Dermis microvascular lymphatic vessel endothelial cell (primary cell): Measurements from ENCODE around the gene GOLGA2. TPM values are rescaled to one million over a fixed set of nuclear protein-coding genes. Genes with fewer than 3 reads are reported as not detected.

ENCODE experiments used
- DNase-seq, 2 donors: peaks; one replicate each; pipeline versions ENCODE4 v3.0.0 to v3.0.0-alpha.2; 2010; ENCODE audit warnings: low read depth in 2 of 2
- total RNA-seq: library from RNA; depleted of rRNA; stranded (reverse); fragments of >200 nt; gene quantifications from 2 replicates; pipeline ENCODE4 v1.2.1, GENCODE V29; 2014

The GOLGA2 gene
- total RNA-seq, 1 donor from 2014 or later, result 34.7 TPM

DNA sequence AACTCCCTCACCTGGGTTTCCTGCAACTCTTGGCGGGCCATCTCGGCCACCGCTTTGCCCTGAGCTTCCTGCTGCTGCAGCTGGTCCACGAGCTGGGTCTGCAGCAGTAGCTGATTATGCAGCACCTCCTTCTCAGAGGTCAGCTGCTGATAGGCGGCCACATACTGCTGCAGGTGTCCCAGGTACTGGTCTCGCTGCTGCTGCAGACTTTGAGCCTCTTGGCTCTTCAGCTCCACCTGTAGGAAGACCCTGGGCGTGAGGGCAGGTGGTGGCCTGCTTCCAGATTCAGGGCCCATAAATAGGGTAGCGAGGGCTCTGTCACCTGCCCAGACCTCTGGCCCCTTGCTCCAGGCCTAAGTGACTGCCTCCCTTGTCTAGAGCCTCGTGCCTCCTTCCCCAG is 16.7 kb downstream of the GOLGA2 start:
- no peak for DNase-seq

DNA sequence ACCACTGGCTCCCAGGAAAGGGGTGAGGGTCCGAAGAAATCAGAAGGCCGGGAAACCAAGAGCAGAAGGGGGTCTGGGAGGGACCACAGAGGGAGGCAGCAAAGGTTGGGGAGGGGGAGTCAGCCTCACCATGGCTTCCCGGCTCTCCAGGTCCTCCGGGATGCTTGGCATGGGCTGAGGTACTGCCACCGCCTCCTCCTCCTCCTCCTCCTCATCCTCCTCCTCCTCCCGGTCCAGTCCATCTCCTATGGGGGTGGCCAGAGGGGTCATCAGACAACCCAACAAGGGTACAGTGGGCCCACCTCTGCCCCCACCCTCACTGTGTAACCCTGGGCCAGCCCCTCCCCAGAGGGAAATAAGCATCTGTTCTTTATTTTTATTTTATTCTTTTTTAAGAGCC is 17.5 kb downstream of the GOLGA2 start:
- DNase-seq, result no peak

DNA sequence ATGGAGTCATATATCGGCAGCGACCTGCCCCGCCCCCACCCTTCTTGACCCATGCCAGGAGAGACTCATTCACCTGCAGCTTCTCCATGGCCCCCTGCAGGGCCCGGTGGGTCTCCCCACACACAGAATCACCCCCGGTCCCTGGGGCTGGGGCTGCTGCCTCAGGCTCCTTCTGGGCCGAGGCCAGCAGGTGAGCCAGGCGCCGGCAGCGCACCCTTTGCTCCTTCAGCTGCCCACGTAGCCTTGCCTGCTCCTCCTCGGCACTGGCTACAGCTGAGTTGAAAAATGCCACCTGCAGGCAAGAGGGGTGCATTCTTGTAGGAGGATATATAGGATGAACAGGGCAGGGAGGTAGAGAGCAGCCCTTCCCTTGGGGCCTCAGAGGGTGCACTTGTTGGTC is 17.9 kb downstream of the GOLGA2 start:
- no peak for DNase-seq

DNA sequence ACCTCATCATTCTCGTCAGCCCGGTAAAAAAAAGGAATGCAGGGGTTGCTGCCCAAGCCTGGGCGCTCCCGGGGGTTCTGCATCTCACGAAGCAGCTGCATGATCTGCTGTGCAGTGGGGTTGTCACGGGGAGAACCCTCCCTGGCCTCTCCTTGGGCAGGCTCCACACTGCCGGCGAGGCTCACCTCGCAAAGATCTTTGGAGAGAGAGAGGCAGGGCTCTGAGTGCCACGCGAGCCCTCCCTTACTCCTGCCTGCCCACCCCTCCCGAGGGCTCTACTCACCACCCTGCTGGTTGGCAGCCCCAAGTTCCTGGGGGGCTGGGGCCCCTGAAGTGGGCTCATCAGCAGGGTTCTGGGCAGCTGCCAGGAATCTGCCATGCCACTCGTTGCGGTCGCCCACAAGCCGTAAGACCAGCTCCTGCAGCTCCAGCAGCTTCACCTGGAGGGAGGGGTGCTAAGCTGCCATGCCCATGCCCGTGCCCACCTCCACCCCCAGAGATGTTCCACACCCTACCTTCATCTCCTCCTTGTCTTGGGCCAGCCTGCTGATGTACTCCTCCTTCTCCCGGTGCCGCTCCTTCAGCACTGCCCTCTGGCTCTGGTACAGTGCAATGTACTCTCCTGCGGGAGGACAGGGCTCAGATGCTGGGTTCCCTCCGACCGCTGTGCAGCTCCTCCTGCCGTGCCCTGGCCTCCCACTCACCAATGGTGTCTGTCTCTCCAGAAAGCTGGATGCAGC is 18.6 kb downstream of the GOLGA2 start:
- DNase-seq, result no peak

DNA sequence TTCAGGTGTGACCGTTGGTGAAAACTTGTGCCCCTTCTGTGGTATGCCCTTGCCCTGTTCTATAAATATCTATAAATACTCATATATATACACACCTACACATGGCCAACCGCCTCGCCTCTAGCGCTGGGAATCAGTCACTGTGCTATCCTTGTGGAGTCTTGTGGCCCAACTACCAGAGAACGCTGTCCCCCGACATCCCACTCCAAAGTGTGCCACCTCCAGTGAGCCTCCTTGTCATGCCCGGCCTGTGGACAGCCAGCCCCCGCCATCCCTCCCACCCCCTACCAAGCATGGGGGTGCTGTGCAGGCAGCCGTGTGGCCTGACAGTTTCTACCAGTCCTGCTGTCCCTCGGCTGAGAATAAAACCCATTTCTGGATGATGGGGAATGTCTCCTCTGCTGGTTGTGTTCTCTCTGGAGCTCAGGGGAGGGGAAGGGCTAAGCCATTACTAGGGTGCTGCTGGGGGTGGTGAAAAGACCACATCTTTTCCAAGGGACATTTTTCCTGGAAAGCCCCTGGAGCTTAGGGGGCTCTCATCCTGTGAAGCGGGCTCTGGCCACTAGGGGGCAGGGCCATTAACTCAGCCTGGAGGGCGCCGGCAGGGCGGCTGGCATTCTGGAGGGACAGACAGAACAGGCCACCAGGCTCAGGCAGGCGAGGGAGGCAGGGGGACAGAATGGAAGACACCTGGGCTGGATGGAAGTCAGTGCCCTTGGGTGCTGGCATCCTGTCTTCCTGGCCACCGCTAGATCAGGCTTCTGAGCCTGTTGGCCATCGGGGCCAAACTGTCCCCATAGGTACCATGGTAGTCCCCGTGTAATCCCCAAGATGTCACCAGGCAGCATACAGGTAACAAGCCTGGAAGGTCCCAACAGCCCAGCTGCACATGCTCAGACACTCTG is 20.7 kb downstream of the GOLGA2 start:
- DNase-seq, result peak in 1 of 2 donors; percentile 65

DNA sequence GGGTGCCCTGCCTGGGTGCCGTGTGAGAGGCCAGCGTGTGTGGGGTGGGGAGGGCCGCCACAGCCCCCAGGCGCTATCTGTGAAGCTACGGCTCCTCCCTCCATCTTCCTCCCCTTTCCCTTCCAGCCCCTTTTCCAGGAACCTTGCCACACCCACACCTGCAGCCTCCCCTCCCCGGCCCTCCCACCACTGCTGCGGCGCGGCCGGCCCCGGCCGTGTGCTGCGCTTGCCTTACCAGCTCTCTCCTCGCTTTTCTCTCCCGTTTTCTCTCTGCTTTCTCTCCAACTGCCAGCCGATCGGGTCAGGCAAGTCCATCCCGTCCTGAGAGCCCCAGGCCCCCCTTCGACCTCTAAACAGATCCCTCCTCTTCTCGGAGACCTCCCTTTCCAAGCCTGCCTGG is 21.4 kb downstream of the GOLGA2 start:
- DNase-seq, result no peak

DNA sequence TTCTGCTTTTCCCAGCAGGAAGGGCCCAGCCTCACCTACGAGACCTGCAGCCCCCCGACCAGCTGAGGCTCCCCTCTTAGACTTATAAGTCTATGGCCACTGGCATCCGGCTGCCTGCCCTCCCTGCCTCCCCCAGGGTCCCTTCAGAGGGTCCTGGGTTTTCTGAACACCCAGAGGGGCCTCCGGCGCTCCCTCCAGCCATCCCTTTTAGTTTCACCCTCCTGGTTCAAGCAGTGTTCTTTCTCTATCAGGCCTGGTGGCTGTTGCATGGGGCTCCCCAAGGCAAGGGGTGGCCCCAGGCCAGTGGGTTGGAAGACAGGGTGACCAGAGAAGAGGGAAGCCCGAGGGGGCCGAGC is 21.8 kb downstream of the GOLGA2 start:
- no peak for DNase-seq

DNA sequence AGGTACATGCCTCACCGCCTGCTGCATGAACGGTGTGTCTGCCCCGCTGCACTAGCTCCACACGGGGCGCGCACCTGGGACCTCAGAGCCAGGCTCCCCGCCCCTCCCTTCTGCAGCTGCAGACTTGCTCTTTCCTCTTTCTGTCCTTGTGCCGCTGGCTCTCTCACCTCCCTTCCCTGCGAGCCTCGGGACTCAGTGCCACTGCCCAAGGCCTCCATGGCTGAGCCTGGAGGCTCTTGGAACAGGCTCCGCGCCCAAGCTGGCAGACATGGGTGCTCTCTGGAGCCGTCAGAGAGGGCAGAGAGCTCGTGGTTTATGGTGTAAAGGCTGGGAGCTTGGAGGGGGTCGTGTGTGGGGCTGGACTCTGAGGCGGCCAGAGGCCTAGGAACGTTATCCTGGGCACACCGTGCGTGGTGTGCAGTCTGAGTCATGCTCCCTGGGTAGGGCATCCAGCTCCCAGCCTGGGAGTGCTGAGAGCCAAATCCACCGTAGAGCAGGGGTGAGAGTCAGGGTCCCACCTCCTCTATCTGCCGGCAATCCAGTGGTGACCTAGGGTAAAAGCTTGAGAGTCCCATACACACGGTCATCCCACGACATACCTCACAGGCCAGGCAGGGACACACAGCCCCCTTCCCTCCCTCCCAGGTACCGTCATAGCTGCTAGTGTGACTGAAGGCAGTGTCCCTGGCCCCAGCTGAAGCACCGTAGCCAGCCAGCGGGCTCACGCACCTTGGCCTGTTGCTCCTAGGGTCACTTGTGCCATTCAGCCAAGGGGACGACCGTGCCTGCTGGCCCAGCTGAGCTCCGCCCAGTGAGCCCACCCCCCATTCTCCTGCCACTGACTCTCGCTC is 22.4 kb downstream of the GOLGA2 start:
- no peak for DNase-seq

DNA sequence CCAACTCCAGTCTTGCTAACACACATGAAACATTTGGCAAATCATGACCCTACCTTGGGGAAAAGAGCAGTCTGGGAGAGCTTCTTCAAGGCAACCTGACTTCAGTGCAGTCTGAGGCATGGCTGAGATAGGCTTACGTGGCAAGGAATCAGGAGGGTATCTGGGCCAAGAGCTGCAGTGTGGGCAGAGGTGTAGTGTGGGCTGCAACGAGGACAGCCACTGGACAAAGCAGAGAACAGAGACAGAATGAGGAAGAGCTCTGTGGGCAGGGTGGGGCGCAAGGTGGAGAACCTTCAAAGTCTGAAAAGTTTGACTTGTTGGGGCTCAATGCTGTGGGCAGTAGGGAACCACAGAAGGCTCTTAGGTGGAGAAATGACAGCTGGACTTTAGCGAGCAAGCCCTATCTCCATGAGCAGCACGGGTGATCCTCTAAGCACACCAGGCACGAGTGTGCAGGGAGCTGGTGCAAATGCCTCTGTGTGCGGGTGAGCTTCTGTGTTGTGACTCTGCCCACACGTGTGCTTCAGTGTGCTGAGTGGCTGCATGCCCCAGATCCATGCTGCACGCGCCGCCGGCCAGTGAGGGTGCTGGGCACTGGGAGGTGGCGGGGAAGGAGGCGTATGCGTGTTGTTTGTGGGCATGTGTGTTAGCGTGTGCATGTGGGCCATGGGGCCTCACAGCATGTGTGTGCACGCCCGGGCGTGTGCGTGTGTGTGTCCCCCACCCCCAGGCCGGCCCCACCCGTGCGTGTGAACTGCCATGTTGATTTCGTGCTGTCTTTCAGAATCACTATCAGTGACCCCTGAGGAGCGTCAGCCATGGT is 23.3 kb downstream of the GOLGA2 start:
- DNase-seq, result no peak

DNA sequence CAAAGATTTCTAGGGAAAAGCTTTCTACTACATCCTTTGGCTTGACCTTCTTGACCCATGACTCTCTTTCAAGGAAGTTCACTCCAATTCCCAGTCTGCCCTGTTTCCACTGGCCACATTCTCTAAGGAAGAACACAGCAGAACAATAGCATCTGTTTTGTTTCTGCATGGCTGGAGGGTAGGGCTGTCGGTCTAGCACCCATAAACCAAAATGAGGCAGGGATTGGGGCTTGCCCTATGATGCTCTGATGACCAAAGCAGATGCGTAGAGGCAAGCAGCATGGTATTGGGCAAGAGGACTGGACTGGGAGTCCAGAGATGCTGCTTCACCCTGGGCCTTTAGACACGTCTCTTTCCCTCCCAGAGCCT is 24.1 kb downstream of the GOLGA2 start:
- peak in 1 of 2 donors; percentile 37 for DNase-seq

DNA sequence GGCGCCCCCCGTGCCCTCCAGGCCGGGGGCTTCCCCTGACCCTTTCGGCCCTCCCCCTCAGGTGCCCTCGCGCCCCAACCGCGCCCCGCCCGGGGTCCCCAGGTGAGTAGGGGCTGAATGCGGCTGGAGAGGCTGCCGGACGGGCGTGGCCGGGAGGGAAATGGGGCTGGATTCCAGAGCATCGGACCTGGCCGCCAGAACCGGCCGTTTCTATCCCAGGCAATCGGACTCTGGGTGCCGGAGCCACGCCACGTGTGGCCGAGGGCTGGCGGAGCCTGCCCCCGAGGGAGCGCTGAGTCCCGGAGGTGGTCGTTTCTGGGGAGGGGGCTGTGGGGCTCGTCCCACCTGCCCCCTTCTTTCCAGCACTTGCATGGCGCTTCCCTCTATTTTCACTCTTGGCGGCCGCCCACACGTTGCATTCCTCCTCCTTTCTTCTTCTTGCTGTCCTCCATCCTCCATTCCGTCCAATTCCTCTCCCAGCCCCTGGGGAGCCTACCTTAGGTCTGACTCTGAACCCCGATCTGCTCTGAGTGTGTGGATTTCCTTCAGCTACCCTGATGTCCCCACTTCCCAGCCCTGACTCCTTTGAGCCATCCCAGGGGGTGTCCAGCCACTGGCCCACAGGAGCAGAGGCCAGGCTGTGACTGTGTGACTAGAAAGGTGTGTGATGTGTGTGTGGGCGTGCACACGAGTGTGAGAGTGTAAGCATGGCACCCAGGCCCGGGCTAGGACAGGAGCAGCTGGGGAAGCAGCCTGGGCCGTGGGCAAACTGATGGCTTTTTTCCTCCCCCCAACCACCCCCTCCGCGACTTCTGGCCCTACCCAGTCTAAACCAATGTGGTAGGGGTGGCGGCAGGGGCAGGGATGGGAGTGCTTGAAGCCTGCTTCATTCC is 24.7 kb downstream of the GOLGA2 start:
- DNase-seq, result no peak

DNA sequence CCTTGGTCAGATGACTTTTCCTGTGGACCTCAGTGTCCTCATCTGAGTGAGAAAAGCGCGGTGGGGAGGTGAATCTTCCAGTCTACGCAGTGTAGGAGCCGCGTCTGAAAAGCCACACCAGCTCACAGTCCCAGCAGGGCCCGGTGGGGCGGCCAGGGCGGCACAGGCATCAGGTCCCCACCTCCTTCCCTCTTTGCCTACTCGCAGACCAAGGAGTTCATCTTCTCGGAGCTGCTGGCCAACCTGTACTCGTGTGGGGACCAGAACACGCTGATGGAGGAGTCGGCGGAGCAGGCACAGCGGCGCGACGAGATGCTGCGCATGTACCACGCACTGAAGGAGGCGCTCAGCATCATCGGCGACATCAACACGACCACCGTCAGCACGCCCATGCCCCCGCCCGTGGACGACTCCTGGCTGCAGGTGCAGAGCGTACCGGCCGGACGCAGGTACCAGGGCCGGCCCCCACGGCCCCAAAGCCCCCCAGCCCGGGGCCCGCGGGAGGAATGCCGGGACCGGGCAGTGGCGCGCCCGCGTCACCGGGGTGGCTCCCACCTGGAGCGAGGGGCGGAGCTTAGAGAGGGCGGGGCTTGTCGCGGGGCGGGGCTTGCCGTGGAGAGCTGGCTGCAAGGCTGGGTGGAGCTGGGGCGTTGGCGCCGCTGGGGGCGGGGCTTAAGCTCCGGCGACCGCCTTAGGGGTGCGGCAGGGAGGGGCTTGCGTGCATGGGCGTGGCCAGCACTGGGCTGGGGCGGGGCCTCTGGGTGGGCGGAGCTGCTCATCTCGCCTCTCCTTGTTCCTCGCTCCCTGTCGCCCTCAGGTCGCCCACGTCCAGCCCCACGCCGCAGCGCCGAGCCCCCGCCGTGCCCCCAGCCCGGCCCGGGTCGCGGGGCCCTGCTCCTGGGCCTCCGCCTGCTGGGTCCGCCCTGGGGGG is 25.6 kb downstream of the GOLGA2 start:
- peak; percentile 38 to 89 for DNase-seq

DNA sequence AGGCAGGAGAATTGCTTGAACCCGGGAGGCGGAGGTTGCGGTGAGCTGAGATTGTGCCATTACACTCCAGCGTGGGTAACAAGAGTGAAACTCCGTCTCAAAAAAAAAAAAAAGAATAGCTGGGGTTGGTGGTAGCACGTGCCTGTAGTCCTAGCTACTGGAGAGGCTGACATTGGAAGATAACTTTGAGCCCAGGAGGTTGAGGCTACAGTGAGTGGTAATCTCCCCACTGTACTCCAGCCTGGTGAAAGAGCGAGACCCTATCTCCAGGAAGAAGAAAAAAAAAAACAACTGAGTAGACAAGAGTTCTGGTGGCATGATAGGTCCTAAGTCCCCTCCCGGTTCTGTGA is 26.3 kb downstream of the GOLGA2 start:
- DNase-seq, result no peak

DNA sequence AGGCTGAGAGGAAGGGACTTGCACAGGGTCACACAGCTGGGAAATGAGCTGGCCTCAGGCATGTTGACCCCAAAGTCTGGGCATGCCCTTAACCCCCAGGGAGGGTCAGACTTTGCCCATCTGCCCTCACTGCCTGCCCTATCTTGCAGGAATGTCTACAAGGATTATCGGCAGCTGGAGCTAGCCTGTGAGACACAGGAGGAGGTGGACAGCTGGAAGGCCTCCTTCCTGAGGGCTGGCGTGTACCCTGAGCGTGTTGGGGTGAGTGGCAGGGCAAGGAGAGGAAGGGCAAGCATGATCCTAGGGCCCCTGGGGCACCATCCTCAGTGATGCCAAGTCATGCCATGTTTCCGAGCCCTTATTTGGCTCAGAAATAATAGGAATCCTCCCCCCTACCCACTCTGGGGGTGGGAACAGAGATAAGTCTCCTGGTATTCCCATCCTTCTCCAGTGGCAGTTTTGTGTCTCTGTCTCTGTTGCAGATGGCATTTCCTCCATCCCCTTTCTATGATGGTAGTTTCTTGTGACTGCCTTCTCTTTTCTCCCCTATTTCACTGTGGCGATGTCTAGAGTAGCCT is 28.5 kb downstream of the GOLGA2 start:
- no peak for DNase-seq

DNA sequence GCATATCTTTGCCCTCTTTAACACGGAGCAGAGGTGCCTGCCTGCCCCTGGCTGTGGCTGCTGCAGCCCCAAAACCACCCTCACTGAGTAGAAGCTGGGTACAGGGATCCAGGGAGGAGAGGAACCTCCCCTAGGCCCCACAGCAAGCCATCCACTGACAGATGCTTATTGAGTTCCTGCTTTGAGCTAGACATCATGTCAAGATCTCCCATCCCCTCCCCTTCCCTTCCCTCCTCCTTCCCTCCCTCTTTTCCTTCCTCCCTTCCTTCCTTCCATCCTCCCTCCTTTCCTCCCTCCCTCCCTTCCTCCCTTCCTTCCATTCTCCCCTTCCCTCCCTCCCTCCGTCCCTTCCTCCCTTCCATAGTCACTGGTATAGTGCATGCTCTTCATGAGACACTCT is 29.3 kb downstream of the GOLGA2 start:
- DNase-seq, result no peak

DNA sequence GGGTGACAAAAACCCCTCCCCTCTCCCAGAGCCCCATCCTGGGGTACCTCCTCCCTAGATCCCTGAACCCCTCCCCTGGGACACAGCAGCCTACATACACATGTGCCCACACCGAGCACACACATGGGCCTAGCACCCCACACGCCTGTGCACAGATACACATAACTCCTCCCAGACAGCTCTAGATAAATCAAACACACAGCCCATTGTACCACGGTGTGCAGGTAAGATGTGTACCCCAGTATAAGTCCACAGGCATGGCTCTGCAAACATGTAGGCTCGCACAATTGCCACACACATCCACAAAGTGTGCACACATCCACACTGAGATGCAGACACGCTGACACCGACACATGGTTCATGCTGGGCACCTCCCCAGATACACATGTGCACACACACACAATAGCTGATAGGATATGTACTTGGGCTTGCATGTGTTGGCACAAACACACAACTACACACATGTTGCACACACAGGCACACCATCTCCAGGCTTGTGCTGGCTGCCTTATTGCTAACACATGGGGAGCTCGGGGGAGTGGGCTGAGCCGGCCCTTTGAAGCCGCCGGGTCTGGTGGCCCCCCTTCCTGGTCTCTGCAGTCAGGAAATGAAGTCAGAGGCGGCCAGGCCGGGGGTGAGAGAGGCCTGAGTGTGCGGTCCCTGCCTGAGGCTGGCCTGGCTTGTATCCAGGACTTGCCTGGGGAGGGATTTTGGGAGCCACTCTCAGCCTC is 30.2 kb downstream of the GOLGA2 start:
- peak in 1 of 2 donors; percentile 71 for DNase-seq

DNA sequence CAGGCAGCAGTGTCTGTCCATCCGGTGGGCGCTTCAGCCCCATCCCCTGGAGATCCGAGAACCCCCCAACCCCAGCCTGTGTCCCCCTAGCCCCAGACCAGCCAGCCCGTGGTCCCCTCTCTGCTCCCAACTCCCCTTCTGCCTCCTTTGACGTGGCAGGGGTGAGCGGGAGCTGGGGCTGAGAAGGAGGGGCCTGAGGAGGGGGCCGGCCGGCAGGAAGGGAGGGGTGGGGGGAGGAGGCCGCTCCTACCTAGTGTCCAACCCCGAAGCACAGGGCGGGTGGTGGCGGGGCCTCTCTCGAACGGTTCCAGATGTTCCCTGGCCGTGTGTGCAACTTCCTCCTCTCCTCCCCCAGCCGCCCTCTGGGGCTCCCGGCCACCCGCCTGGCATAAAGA is 31.0 kb downstream of the GOLGA2 start:
- peak in 1 of 2 donors; percentile 17 for DNase-seq
